IPS DF 6.9 (cell line): ENCODE data around the gene RPS6KA2.
A peak's percentile ranks its signal among the peaks of the same experiment; 100 is the strongest.
"Not testable (repeated sequence)": the region's sequence is repeated elsewhere in the genome, so short reads cannot be mapped to it uniquely, and the experiment has no call there.

Source experiments
- DNase-seq: peaks from one replicate; pipeline ENCODE4 v3.0.0-alpha.2; 2013; ENCODE audit warnings: low read depth, low spot score
- H3K27ac ChIP-seq: one replicate; pipeline ENCODE4 v1.5.1; 2013; ENCODE audit warnings: low read length, control low read depth
- H3K27me3 ChIP-seq: 2 replicates; pipeline ENCODE4 v1.6.1; 2013; ENCODE audit warnings: mild to moderate bottlenecking, low read length; ENCODE audit not compliant: control insufficient read depth, insufficient read depth
- H3K36me3 ChIP-seq: 2 replicates; pipeline ENCODE4 v1.6.1; 2013; ENCODE audit warnings: low read length; ENCODE audit not compliant: control insufficient read depth, insufficient read depth
- H3K4me1 ChIP-seq: 2 replicates; pipeline ENCODE4 v1.6.1; 2013; ENCODE audit warnings: low read length; ENCODE audit not compliant: control insufficient read depth, insufficient read depth
- H3K4me3 ChIP-seq: 2 replicates; pipeline ENCODE4 v1.5.1; 2013; ENCODE audit warnings: mild to moderate bottlenecking, low read length
- H3K9me3 ChIP-seq: 2 replicates; pipeline ENCODE4 v1.6.1; 2013; ENCODE audit warnings: low read length, inconsistent platforms; ENCODE audit not compliant: control insufficient read depth, insufficient read depth
- WGBS: extraction: QIAGEN DNeasy Blood & Tissue Kit; methylation state at CpG from one replicate; pipeline ENCODE4 v1.1.7; 2013; ENCODE audit warnings: mixed read lengths, missing lambda C conversion rate; ENCODE audit not compliant: insufficient read length, insufficient coverage; 5-methylcytosine and 5-hydroxymethylcytosine counted together

Gene RPS6KA2

DNA sequence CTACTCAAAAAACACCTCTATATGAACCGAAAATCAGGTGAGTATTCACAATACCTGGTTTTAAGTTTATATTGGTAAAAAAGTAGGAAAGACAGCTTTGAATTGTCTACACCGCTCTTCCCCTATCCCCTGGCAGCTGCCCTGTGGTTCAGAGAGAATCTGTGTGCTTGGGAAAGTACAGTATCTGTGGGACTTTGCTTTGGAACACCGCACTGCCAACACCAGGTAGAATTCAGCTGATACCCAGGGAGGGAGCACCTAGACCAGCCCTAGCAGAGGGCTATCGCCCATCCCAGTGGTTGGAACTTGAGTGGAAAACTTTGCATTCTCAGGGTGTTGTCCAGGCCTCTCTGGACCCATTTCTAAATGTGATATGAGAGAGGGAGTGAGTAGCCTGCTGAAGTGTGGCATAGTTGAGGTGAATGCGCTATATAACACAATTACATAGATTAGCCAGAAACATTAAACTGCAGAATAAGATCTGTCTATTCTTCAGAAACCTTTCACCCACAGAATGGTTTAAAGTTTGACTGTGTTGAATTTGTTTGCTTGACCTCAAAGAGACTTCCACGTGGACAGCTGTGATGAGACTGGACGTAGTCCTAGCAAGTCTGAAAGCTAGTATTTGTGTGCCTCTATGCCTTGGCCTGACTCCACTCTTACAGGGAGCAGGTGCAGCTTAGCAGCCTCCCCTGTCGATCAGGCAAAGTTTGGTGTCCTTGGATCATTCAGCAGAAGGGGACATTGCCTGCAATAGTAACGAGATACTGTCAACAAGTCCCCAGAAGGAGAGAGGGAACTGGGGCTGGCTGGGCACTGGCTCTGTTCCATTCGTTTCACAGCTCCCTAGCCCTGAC lies 232.8 kb downstream of the RPS6KA2 start:
- Histone ChIP-seq H3K4me3 (no peak overlapping the region), H3K36me3 (no peaks in the 10 kb centered on the region), H3K9me3 (no peaks in the 10 kb centered on the region), H3K4me1 (no peaks in the 10 kb centered on the region), H3K27me3 (no peaks in the 10 kb centered on the region), H3K27ac (no peak overlapping the region)
- WGBS: no CpG with 5 or more reads among the region's 10 CpGs
- DNase-seq: no peak

GRCh38 chr6:166393535-166393823 lies 233.6 kb downstream of the RPS6KA2 start:
- Histone ChIP-seq H3K36me3 (no peaks in the 10 kb centered on the region), H3K4me3 (no peak overlapping the region), H3K9me3 (no peaks in the 10 kb centered on the region), H3K27me3 (no peaks in the 10 kb centered on the region), H3K27ac (no peak overlapping the region), H3K4me1 (no peaks in the 10 kb centered on the region)
- no peak for DNase-seq
- whole genome bisulfite sequencing: no CpG with 5 or more reads among the region's 27 CpGs

- H3K36me3 ChIP-seq, H3K4me3 ChIP-seq, H3K27me3 ChIP-seq, H3K9me3 ChIP-seq, DNase-seq, H3K4me1 ChIP-seq, H3K27ac ChIP-seq: not testable (repeated sequence)
- no CpG with 5 or more reads among the region's 30 CpGs for WGBS
Measured at GRCh38 chr6:166392755-166393534, 234.1 kb downstream of the RPS6KA2 start.

DNA sequence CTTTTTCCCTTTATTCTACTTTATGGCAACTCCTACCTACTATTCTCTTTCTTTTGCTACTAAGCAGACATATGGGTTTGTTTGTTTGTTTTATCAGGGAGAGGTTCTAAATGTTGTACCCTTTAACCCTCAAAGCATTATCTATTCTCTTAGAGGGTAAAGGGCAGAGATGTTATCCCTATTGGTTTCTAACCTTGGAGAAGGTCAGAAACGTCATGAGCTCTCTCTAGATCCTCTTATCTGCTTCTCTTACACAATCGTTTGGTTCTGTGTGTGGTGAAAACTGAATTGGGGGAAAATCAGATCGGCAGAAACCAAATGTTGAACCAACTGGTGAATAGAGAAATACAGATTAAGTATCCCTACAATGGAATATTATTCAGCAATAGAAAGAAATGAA lies 237.9 kb downstream of the RPS6KA2 start:
- no peaks in the 10 kb centered on the region for H3K27me3 ChIP-seq
- no CpG with 5 or more reads among the region's 3 CpGs for WGBS
- H3K27ac ChIP-seq: no peak overlapping the region
- H3K4me3 ChIP-seq: no peak overlapping the region
- H3K4me1 ChIP-seq: no peaks in the 10 kb centered on the region
- no peaks in the 10 kb centered on the region for H3K36me3 ChIP-seq
- H3K9me3 ChIP-seq: no peaks in the 10 kb centered on the region
- DNase-seq: no peak

GRCh38 chr6:166388290-166389004 lies 238.6 kb downstream of the RPS6KA2 start:
- DNase-seq: no peak
- Histone ChIP-seq H3K4me3 (no peak overlapping the region), H3K27ac (no peak overlapping the region), H3K9me3 (no peaks in the 10 kb centered on the region), H3K4me1 (no peaks in the 10 kb centered on the region), H3K36me3 (no peaks in the 10 kb centered on the region), H3K27me3 (no peaks in the 10 kb centered on the region)
- WGBS: no CpG with 5 or more reads among the region's 13 CpGs

GRCh38 chr6:166387642-166388289 lies 239.3 kb downstream of the RPS6KA2 start:
- H3K4me3 ChIP-seq: no peak overlapping the region
- H3K4me1 ChIP-seq: no peaks in the 10 kb centered on the region
- DNase-seq: no peak
- no peaks in the 10 kb centered on the region for H3K36me3 ChIP-seq
- no peaks in the 10 kb centered on the region for H3K9me3 ChIP-seq
- no peak overlapping the region for H3K27ac ChIP-seq
- H3K27me3 ChIP-seq: no peaks in the 10 kb centered on the region
- WGBS: no CpG with 5 or more reads among the region's 5 CpGs

GRCh38 chr6:166387098-166387497 lies 240.0 kb downstream of the RPS6KA2 start:
- H3K27me3 ChIP-seq, DNase-seq, H3K36me3 ChIP-seq, H3K9me3 ChIP-seq, H3K4me1 ChIP-seq, H3K4me3 ChIP-seq, H3K27ac ChIP-seq: not testable (repeated sequence)
- no CpG with 5 or more reads among the region's 9 CpGs for WGBS

GRCh38 chr6:166386111-166386510 lies 240.9 kb downstream of the RPS6KA2 start:
- H3K4me1 ChIP-seq: peaks cover 2% of the 10 kb centered on the region; the same call in 1 of the 2 replicates
- no peaks in the 10 kb centered on the region for H3K9me3 ChIP-seq
- H3K36me3 ChIP-seq: no peaks in the 10 kb centered on the region
- no peak for DNase-seq
- H3K27ac ChIP-seq: no peak overlapping the region
- H3K27me3 ChIP-seq: no peaks in the 10 kb centered on the region
- WGBS: no CpG with 5 or more reads among the region's 9 CpGs
- H3K4me3 ChIP-seq: no peak overlapping the region

- peak overlapping the region; percentile 88; the same call in 1 of the 2 replicates for H3K4me3 ChIP-seq
- H3K27ac ChIP-seq, H3K27me3 ChIP-seq, H3K4me1 ChIP-seq, H3K36me3 ChIP-seq, H3K9me3 ChIP-seq, DNase-seq: not testable (repeated sequence)
- no CpG with 5 or more reads among the region's 22 CpGs for WGBS
Measured at GRCh38 chr6:166383802-166384363, 243.2 kb downstream of the RPS6KA2 start.
